HepG2 (cell line): Measurements from ENCODE around the gene GPR101.

Experiments
- CHCHD3 ChIP-seq: sonication (generic); formaldehyde crosslinking; IDR thresholded peaks from 2 replicates; pipeline ENCODE4 v1.8.0; 2022; ENCODE audit warnings: mild to moderate bottlenecking, missing genetic modification reagents, moderate library complexity
- TAF1 ChIP-seq: sonication (generic); formaldehyde crosslinking; IDR thresholded peaks from 2 replicates; pipeline ENCODE4 v1.4.0; 2020; ENCODE audit warnings: missing genetic modification reagents
- TFE3 ChIP-seq: IDR thresholded peaks from 2 replicates; pipeline ENCODE4 v1.6.1; 2016
- ZHX1 ChIP-seq: sonication (generic); formaldehyde crosslinking; IDR thresholded peaks from 2 replicates; pipeline ENCODE4 v1.8.1; 2022; ENCODE audit warnings: low read depth, mild to moderate bottlenecking, missing genetic modification reagents
- ZNF350 ChIP-seq: sonication (generic); formaldehyde crosslinking; IDR thresholded peaks from 2 replicates; pipeline ENCODE4 v1.4.0; 2020; ENCODE audit warnings: mild to moderate bottlenecking, low read depth, missing genetic modification reagents, borderline replicate concordance
- ZNF687 ChIP-seq: sonication (generic); formaldehyde crosslinking; IDR thresholded peaks from 2 replicates; pipeline ENCODE4 v1.5.1; 2020; ENCODE audit warnings: mild to moderate bottlenecking, missing genetic modification reagents, moderate library complexity

GRCh38 chrX:137067147-137067546, 33.4 kb upstream of the GPR101 start:
- no peak for TF ChIP-seq TAF1 (CRISPR knock-in tag)
- no peak for TF ChIP-seq ZHX1 (CRISPR knock-in tag)
- TF ChIP-seq CHCHD3 (CRISPR knock-in tag), result no peak
- TF ChIP-seq ZNF687 (CRISPR knock-in tag), result no peak
- TF ChIP-seq ZNF350 (CRISPR knock-in tag), result no peak
- TF ChIP-seq TFE3 (CRISPR knock-in tag), result no peak
